GM21825 (cell line): ENCODE results near the gene BCL11B.

Source experiments
- ATAC-seq: cut with Tn5 transposase; IDR thresholded peaks from one replicate; pipeline ENCODE4 v1.9.1; 2021; ENCODE audit warnings: mild to moderate bottlenecking, moderate library complexity; ENCODE audit not compliant: unreplicated experiment

Gene BCL11B

GRCh38 chr14:99226687-99227086 lies 45.3 kb downstream of the BCL11B start:
- no peak for ATAC-seq

DNA sequence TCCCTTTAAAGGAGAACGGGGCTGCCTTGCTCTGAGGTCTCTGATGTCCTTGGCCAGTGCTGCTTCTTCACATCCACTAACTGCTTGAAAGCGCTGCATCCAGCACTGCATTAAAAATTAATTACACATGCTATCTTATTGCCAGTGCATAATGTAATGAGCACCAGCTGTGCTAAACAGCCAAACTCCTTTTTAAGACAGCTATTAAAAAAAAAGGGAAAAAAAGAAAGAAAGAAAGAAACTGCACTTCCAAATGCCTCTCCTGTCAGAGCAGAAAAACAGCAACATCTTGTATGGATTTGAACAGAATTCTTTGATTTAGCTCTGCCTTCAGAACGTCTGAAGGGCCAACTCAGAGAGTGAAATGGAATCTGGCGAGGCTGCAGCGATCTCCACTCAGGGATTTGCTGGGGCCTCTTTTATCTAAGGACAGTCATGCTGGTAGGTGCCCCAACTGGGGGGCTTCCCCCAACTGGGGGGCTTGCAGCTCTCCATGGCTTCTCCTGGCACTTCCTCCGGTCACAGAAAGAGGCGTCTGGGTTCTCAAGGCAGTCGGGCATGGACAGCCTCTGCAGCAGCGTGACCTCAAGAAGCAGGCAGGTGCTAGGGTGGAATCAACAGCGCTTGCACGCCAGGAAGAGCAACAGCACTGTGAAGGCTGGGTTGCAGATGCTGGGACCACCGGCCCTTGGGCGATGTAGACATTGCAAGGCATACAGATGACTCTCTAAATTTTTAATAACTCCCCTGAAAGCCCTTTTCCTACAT lies 46.4 kb downstream of the BCL11B start:
- no peak for ATAC-seq

GRCh38 chr14:99224948-99225347 lies 47.0 kb downstream of the BCL11B start:
- no peak for ATAC-seq

DNA sequence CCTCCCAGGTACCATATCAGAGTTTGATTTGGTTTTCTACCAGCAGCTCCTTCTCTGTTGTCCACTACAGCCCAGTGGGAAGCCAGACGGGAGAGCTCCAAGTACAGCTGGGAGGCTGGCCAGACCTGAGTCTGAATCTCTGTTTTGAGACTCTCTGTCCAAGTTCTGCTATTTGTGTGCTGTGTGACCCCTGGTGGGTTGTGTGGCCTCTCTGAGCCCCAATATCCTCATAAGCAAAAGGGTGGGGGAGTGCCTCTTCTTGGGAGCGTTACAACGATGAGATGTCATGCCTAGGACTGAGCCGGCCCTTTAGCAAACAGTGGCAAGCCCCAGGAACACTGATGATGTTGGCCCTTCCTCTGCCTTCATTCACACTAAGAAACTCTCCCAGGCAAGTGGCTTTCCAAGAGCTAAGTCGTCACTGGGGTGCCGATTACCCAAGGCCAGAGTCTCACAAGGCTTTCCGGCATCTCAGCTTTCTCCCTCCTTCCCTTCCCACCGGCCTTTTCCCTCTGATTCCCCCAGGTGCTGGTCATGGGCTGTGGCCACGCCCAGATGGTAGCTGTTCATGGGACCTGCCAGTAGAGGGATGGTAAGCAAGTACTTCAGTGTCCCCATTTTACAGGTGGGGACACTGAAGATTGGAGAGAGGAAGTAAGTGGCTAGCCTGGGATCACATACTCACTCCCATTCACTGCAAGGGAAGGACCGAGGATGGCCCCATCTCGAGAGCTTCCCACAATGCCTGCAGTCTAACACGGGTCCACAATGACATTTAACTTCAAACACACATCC lies 47.7 kb downstream of the BCL11B start:
- no peak for ATAC-seq

- ATAC-seq = no peak
Measured at GRCh38 chr14:99221445-99221844, 50.6 kb downstream of the BCL11B start.

DNA sequence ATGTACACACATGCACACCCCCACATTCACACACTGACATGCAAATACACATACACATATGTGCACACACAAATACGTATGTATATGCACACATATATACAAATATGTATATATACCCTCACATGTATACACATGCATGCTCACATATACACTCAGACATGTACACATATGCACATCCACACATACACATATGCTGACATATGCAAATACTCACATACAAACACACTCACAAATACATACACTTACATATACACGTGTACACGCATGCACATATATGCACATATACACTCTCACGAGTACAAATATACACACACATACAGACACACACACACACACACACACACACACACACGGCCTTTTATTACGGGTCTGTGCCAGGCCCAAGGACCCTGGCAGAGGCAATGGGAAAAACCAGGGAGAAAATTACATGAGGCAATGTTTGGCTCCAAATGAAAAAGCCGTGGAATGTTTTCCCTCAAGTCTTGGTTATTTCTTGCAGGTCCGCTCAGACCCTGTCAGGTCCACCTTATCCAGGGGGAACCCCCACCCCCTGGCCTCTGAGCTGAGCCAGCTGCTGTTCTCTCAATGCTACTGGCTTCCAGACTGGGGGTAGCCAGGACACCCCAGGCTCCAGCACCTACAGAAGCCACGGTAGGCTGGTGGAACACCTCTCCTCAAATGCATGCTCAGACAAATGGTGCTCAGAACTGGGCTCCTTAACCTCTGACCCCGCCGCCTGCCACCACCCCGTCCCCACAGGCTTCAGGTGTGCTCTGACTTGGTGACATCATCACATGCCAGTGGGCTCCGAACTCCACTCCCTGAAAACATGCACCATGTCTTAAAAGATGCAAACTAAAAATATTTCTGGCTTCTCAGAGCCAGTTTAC lies 54.7 kb downstream of the BCL11B start:
- ATAC-seq = no peak

GRCh38 chr14:99216191-99216590 lies 55.8 kb downstream of the BCL11B start:
- ATAC-seq = no peak

- ATAC-seq = no peak
Measured at GRCh38 chr14:99215277-99215676, 56.7 kb downstream of the BCL11B start.

GRCh38 chr14:99214701-99215100 lies 57.3 kb downstream of the BCL11B start:
- no peak for ATAC-seq

- ATAC-seq = no peak
Measured at GRCh38 chr14:99213527-99213971, 58.4 kb downstream of the BCL11B start.

- no peak for ATAC-seq
Measured at GRCh38 chr14:99213101-99213500, 58.9 kb downstream of the BCL11B start.

DNA sequence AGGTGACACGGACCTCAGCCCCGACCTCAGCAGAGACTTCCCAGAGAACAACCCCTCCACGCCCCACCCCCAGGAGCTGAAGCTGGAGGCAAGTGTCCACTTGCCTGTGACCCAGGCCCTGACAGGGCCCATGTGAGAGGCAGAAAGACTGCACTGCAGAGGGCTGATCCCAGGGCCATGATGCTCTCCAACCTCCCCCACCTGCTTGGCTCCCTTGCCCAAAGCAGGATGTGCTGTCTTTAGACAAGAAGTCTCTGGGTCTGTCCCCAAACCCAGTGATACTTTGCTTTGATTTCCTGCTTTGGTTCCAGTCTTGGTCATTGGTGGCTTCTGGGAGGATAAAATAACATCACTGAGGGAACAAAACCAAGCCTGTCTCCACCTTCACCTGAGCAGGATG lies 59.4 kb downstream of the BCL11B start:
- no peak for ATAC-seq

GRCh38 chr14:99212199-99212598 lies 59.8 kb downstream of the BCL11B start:
- ATAC-seq = no peak

GRCh38 chr14:99211410-99211809 lies 60.6 kb downstream of the BCL11B start:
- no peak for ATAC-seq

GRCh38 chr14:99210333-99210732 lies 61.7 kb downstream of the BCL11B start:
- no peak for ATAC-seq

GRCh38 chr14:99209409-99209808 lies 62.6 kb downstream of the BCL11B start:
- no peak for ATAC-seq

- no peak for ATAC-seq
Measured at GRCh38 chr14:99208318-99208717, 63.7 kb downstream of the BCL11B start.

DNA sequence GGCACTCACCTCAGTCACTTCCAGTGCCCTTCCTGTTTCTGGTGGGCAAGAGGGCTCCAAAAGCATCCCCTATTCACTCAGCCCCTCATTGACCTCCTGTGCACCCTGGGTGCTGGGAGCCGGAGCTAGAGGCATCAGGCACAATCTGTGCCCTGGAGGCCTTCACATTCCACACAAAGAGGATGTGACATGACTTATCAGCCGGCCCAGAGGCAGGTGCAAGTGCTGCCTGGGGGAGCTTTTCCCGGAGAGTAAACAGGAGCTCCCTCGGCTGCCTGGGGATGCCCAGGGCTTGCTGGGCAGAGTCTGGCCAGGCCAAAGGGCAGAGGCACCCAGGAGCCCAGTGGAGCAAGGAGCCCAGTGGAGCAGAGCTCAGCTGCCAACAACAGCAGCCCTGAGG lies 64.5 kb downstream of the BCL11B start:
- no peak for ATAC-seq

DNA sequence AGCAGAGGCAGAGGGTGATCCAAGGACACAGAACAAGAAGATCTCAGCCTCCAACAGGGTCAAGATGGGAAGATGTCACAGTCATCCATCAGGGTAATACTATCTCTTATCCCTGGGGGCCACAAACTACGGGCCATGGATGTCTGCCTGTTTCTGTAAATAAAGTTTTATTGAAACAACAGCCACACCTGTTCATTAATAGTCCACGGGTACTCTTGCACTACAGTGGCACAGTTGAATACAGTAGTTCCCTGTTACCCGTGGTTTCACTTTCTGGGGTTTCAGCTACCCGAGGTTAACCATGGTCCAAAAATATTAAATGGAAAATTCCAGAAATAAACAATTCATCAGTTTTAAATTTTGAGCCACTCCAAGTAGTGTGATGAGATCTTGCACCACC lies 65.9 kb downstream of the BCL11B start:
- no peak for ATAC-seq

- no peak for ATAC-seq
Measured at GRCh38 chr14:99205086-99205688, 66.8 kb downstream of the BCL11B start.

DNA sequence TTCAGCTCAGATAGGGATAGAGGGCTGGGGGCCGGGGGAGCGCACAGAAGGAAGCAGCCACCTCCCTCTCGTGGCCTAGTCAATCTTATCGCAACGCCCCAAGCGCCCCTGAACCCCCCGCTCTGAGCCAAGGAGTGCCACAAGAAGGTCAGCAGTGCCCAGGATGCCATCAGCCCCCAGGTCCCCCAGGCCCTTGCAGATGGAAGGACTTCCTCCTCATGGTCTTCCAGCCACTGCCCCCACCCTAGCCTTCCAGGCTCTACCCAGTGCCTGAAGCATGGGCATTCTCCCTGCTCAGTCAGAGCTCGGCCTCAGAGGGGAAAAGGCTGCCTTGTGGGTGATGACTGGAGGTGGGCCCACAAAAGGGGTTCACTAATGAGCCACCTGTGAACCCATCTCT lies 68.2 kb downstream of the BCL11B start:
- no peak for ATAC-seq
